Measurements from ENCODE around the gene CMTM2. TPM values are rescaled to one million over a fixed set of nuclear protein-coding genes. Genes with fewer than 3 reads are reported as not detected.

Gene CMTM2
- total and polyA plus RNA-seq, 2 donors (not counting 1 experiment from before 2014, with no cell fraction given): not detected

GRCh38 chr16:66568355-66568754 is 10.9 kb upstream of the CMTM2 start:
- Histone ChIP-seq H3K4me3 (replicated peaks in 1 of 4; ENCODE audit: control extremely low read depth in 1 of 4, insufficient read depth in 1 of 4, low read depth in 3 of 4, low read length in 4 of 4) (no peak overlapping the region), H3K9me3 (ENCODE audit: control insufficient read depth, insufficient read depth, low read depth, low read length) (no peaks in the 10 kb centered on the region), H3K79me2 (ENCODE audit: control insufficient read depth, insufficient read depth, low read length) (no peaks in the 10 kb centered on the region), H3K27me3 (ENCODE audit: control insufficient read depth, insufficient read depth, low read length) (no peaks in the 10 kb centered on the region), H4K20me1 (ENCODE audit: control insufficient read depth, extremely low read depth, insufficient read depth, low read length) (no peaks in the 10 kb centered on the region), H3K36me3 (ENCODE audit: control insufficient read depth, insufficient read depth, low read length) (peaks cover 7% of the 10 kb centered on the region), H3K27ac (ENCODE audit: insufficient read depth, low read length) (no peak overlapping the region), H3K4me1 (ENCODE audit: control insufficient read depth, extremely low read depth, insufficient read depth, low read length) (peaks cover 7% of the 10 kb centered on the region), H3K4me2 (ENCODE audit: extremely low read depth, insufficient read depth, low read length) (no peak overlapping the region), H3K9ac (ENCODE audit: insufficient read depth, low read length) (no peak overlapping the region), H2AFZ (ENCODE audit: low read length) (no peak overlapping the region)
- peak; percentile 33 to 59 for DNase-seq (ENCODE audit: low read depth in 2 of 2)
- no peak for TF ChIP-seq EZH2 (IDR thresholded peaks at IDR 0.05; ENCODE audit: low read length, missing control alignments)
- TF ChIP-seq CTCF (conservative IDR thresholded peaks at IDR 0.05 in 1 of 2, IDR thresholded peaks at IDR 0.05 in 1 of 2; ENCODE audit: low read depth in 1 of 2, low read length in 2 of 2): no peak

DNA sequence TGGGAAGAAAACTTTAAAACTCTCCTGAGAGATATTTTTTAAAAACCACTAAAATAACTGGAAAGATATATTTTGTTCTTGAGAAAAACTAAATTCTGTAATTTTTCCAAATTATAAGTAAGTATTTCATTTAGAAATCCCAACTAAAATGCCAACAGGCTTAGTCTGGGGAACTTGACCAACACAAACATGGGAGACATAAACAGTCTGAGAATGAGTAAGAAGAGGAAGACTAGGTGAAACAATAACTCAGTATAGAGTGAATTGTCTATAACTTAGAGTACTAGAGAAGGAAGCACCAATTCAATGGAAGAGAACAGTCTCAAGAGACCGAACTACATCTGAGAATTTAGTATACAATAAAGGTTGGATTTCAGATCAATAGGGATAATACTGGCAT is 10.1 kb upstream of the CMTM2 start:
- no peaks in the 10 kb centered on the region for H4K20me1 ChIP-seq (ENCODE audit: control insufficient read depth, extremely low read depth, insufficient read depth, low read length)
- H2AFZ ChIP-seq (ENCODE audit: low read length): no peak overlapping the region
- DNase-seq (ENCODE audit: low read depth in 2 of 2): peak; percentile 72 to 83
- H3K4me2 ChIP-seq (ENCODE audit: extremely low read depth, insufficient read depth, low read length): no peak overlapping the region
- no peak overlapping the region for H3K27ac ChIP-seq (ENCODE audit: insufficient read depth, low read length)
- no peaks in the 10 kb centered on the region for H3K9me3 ChIP-seq (ENCODE audit: control insufficient read depth, insufficient read depth, low read depth, low read length)
- H3K27me3 ChIP-seq (ENCODE audit: control insufficient read depth, insufficient read depth, low read length): no peaks in the 10 kb centered on the region
- peaks cover 7% of the 10 kb centered on the region for H3K36me3 ChIP-seq (ENCODE audit: control insufficient read depth, insufficient read depth, low read length)
- H3K9ac ChIP-seq (ENCODE audit: insufficient read depth, low read length): no peak overlapping the region
- no peak overlapping the region for H3K4me3 ChIP-seq (replicated peaks in 1 of 4; ENCODE audit: control extremely low read depth in 1 of 4, insufficient read depth in 1 of 4, low read depth in 3 of 4, low read length in 4 of 4)
- peaks cover 7% of the 10 kb centered on the region for H3K4me1 ChIP-seq (ENCODE audit: control insufficient read depth, extremely low read depth, insufficient read depth, low read length)
- no peaks in the 10 kb centered on the region for H3K79me2 ChIP-seq (ENCODE audit: control insufficient read depth, insufficient read depth, low read length)
- TF ChIP-seq CTCF (conservative IDR thresholded peaks at IDR 0.05 in 1 of 2, IDR thresholded peaks at IDR 0.05 in 1 of 2; ENCODE audit: low read depth in 1 of 2, low read length in 2 of 2) (no peak), EZH2 (IDR thresholded peaks at IDR 0.05; ENCODE audit: low read length, missing control alignments) (no peak)

DNA sequence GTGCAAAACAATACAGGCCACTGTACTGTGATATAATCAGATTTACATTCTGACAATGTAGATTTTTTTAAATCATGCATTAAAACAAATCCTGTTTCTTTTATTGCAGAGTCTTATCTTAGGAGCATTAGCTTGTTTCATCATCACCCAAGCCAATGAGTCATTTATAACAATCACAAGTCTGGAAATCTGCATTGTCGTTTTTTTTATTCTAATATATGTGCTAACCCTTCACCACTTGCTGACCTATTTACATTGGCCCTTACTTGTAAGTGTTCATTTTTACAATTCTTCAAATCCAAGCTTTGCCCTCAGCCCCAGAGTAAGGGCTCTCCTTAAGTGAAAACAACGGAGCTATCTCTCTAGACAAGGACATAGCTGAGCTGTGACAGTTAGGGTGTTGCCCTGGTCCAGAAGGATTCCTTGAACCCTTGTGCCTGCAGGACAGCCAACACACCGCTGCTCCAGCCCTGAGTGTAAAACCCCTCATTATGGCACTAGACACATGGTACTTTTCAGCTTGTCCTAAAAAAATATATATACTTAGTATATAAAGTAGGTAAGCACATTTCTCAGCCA is 9.3 kb upstream of the CMTM2 start:
- no peaks in the 10 kb centered on the region for H3K9me3 ChIP-seq (ENCODE audit: control insufficient read depth, insufficient read depth, low read depth, low read length)
- H2AFZ ChIP-seq (ENCODE audit: low read length): no peak overlapping the region
- peaks cover 7% of the 10 kb centered on the region for H3K4me1 ChIP-seq (ENCODE audit: control insufficient read depth, extremely low read depth, insufficient read depth, low read length)
- no peaks in the 10 kb centered on the region for H3K27me3 ChIP-seq (ENCODE audit: control insufficient read depth, insufficient read depth, low read length)
- no peak for TF ChIP-seq EZH2 (IDR thresholded peaks at IDR 0.05; ENCODE audit: low read length, missing control alignments)
- TF ChIP-seq CTCF (conservative IDR thresholded peaks at IDR 0.05 in 1 of 2, IDR thresholded peaks at IDR 0.05 in 1 of 2; ENCODE audit: low read depth in 1 of 2, low read length in 2 of 2): no peak
- H3K4me2 ChIP-seq (ENCODE audit: extremely low read depth, insufficient read depth, low read length): no peak overlapping the region
- no peaks in the 10 kb centered on the region for H3K79me2 ChIP-seq (ENCODE audit: control insufficient read depth, insufficient read depth, low read length)
- peak; percentile 74 to 81 for DNase-seq (ENCODE audit: low read depth in 2 of 2)
- H4K20me1 ChIP-seq (ENCODE audit: control insufficient read depth, extremely low read depth, insufficient read depth, low read length): no peaks in the 10 kb centered on the region
- H3K36me3 ChIP-seq (ENCODE audit: control insufficient read depth, insufficient read depth, low read length): peaks cover 7% of the 10 kb centered on the region
- no peak overlapping the region for H3K27ac ChIP-seq (ENCODE audit: insufficient read depth, low read length)
- no peak overlapping the region for H3K4me3 ChIP-seq (replicated peaks in 1 of 4; ENCODE audit: control extremely low read depth in 1 of 4, insufficient read depth in 1 of 4, low read depth in 3 of 4, low read length in 4 of 4)
- no peak overlapping the region for H3K9ac ChIP-seq (ENCODE audit: insufficient read depth, low read length)

Data from fibroblast of lung (primary cell).